ENCODE results near the gene UBB. TPM values are rescaled to one million over a fixed set of nuclear protein-coding genes. Genes with fewer than 3 reads are reported as not detected.

UBB gene
- total RNA-seq, 1 experiment from 2014 or later = 1,609 TPM

GRCh38 chr17:16378636-16379282 lies 2.1 kb upstream of the UBB start:
- H3K27me3 ChIP-seq (ENCODE audit: insufficient read depth, low read length) = no peaks in the 10 kb centered on the region
- no peak overlapping the region for H3K18ac ChIP-seq (ENCODE audit: insufficient read length, low read depth, low read length)
- 0 out of 2 replicates have a peak, but pooled peaks cover 3% of the 10 kb centered on the region for H3K4me1 ChIP-seq (ENCODE audit: insufficient read depth, low read length)
- peaks cover 3% of the 10 kb centered on the region for H3K79me1 ChIP-seq (ENCODE audit: insufficient read depth, low read depth, low read length, poor library complexity, severe bottlenecking)
- no peak overlapping the region for H2BK120ac ChIP-seq (ENCODE audit: low read depth, low read length, poor library complexity, severe bottlenecking)
- no peaks in the 10 kb centered on the region for H4K20me1 ChIP-seq (ENCODE audit: control insufficient read depth, insufficient read depth, insufficient read length)
- H3K23ac ChIP-seq (ENCODE audit: insufficient read length, low read depth, low read length) = no peak overlapping the region
- H3K14ac ChIP-seq (ENCODE audit: insufficient read depth, low read length) = no peak overlapping the region
- peaks cover 7% of the 10 kb centered on the region for H3K23me2 ChIP-seq (ENCODE audit: insufficient read length, low read depth, low read length, poor library complexity, severe bottlenecking)
- no CpG with 5 or more reads among the region's 17 CpGs for WGBS (ENCODE audit: extremely low coverage, insufficient read length, low lambda C conversion rate)
- no peak overlapping the region for H2BK15ac ChIP-seq (ENCODE audit: low read depth, low read length)
- DNase-seq = no peak
- H3K79me2 ChIP-seq (ENCODE audit: insufficient read depth, low read length) = peaks cover 7% of the 10 kb centered on the region; the same call in 1 of the 2 replicates
- no peak overlapping the region for H4K8ac ChIP-seq (replicated peaks; ENCODE audit: insufficient read length, low read depth, low read length)
- H3K27ac ChIP-seq (ENCODE audit: insufficient read length, low read depth, low read length) = no peak overlapping the region
- H3K4ac ChIP-seq (ENCODE audit: low read depth, low read length) = no peak overlapping the region
- H3K9me3 ChIP-seq (ENCODE audit: control insufficient read depth, low read depth, low read length) = no peaks in the 10 kb centered on the region
- Mint-ChIP-seq H3K9me3 (peaks cover 2 to 3% of the 10 kb centered on the region in 2 experiments; a peak in 2 of 5 replicates), H3K27ac (peak overlapping the region in 1 of 3 experiments; percentile 90; a peak in 3 of 7 replicates), H3K36me3 (ENCODE audit: insufficient read depth in 1 of 3, low read depth in 3 of 3) (peaks cover 24 to 28% (median 26%) of the 10 kb centered on the region in 3 experiments; a peak in 6 of 7 replicates), H3K4me1 (peaks cover 16 to 31% of the 10 kb centered on the region in 2 experiments), H3K4me3 (no peak overlapping the region), H3K27me3 (ENCODE audit: low read depth) (no peaks in the 10 kb centered on the region)
- no peak overlapping the region for H2BK5ac ChIP-seq (ENCODE audit: insufficient read length, low read length)
- TF ChIP-seq CTCF (conservative IDR thresholded peaks at IDR 0.05) = no peak
- no peak overlapping the region for H2BK20ac ChIP-seq (ENCODE audit: low read depth, low read length, poor library complexity, severe bottlenecking)
- H4K5ac ChIP-seq (ENCODE audit: insufficient read length, low read depth, low read length) = no peak overlapping the region
- H4K91ac ChIP-seq (ENCODE audit: insufficient read length, low read depth, low read length) = no peak overlapping the region
- no peak overlapping the region for H3T11ph ChIP-seq (ENCODE audit: low read length)
- H2AK5ac ChIP-seq (ENCODE audit: insufficient read length, low read length) = no peak overlapping the region
- H2BK12ac ChIP-seq (ENCODE audit: insufficient read length, low read depth, low read length) = no peak overlapping the region
- no peak overlapping the region for H3K9ac ChIP-seq (ENCODE audit: extremely low read depth, insufficient read length, low read length)
- no peak overlapping the region for H2AFZ ChIP-seq (ENCODE audit: low read length)
- no peak overlapping the region for H3K56ac ChIP-seq (ENCODE audit: insufficient read length, low read depth, low read length)
- H3K4me2 ChIP-seq (ENCODE audit: insufficient read depth, insufficient read length, low read length) = no peak overlapping the region
